ENCODE measurements around the gene UAP1L1. TPM values are rescaled to one million over a fixed set of nuclear protein-coding genes. Genes with fewer than 3 reads are reported as not detected.

Gene UAP1L1
- total RNA-seq, 1 experiment from 2014 or later: 15.1 TPM

- Histone ChIP-seq H3K4me3 (ENCODE audit: low read length) (no peak overlapping the region), H3K9ac (ENCODE audit: low read length) (no peak overlapping the region), H3K79me2 (ENCODE audit: low read length) (no peaks in the 10 kb centered on the region), H3K9me2 (replicated peaks; ENCODE audit: insufficient read depth, low read length) (no peaks in the 10 kb centered on the region), H2AFZ (ENCODE audit: low read length) (no peak overlapping the region), H3K4me2 (ENCODE audit: low read depth, low read length, poor library complexity, severe bottlenecking) (no peak overlapping the region), H3K27me3 (ENCODE audit: low read length) (no peaks in the 10 kb centered on the region), H3K27ac (ENCODE audit: low read length) (no peak overlapping the region), H3K36me3 (ENCODE audit: insufficient read depth, low read length) (peaks cover 44% of the 10 kb centered on the region), H3K4me1 (ENCODE audit: low read length) (no peaks in the 10 kb centered on the region), H3K9me3 (ENCODE audit: low read length) (peaks cover 3% of the 10 kb centered on the region; the same call in 1 of the 2 replicates), H4K20me1 (ENCODE audit: insufficient read depth, low read depth, low read length) (no peaks in the 10 kb centered on the region)
- no peak for DNase-seq
Measured at GRCh38 chr9:137103206-137103999, 26.1 kb downstream of the UAP1L1 start.

GRCh38 chr9:137105814-137106661 lies 28.7 kb downstream of the UAP1L1 start:
- H3K9me2 ChIP-seq (replicated peaks; ENCODE audit: insufficient read depth, low read length): no peaks in the 10 kb centered on the region
- H3K4me3 ChIP-seq (ENCODE audit: low read length): no peak overlapping the region
- H3K27ac ChIP-seq (ENCODE audit: low read length): no peak overlapping the region
- no peaks in the 10 kb centered on the region for H3K4me1 ChIP-seq (ENCODE audit: low read length)
- peaks cover 30% of the 10 kb centered on the region for H3K36me3 ChIP-seq (ENCODE audit: insufficient read depth, low read length)
- no peak overlapping the region for H3K9ac ChIP-seq (ENCODE audit: low read length)
- H3K4me2 ChIP-seq (ENCODE audit: low read depth, low read length, poor library complexity, severe bottlenecking): no peak overlapping the region
- 0 out of 2 replicates have a peak, but pooled peaks cover 3% of the 10 kb centered on the region for H4K20me1 ChIP-seq (ENCODE audit: insufficient read depth, low read depth, low read length)
- H2AFZ ChIP-seq (ENCODE audit: low read length): no peak overlapping the region
- no peaks in the 10 kb centered on the region for H3K27me3 ChIP-seq (ENCODE audit: low read length)
- no peak for DNase-seq
- peaks cover 3% of the 10 kb centered on the region; the same call in 1 of the 2 replicates for H3K9me3 ChIP-seq (ENCODE audit: low read length)
- no peaks in the 10 kb centered on the region for H3K79me2 ChIP-seq (ENCODE audit: low read length)

- Histone ChIP-seq H3K9me2 (replicated peaks; ENCODE audit: insufficient read depth, low read length) (no peaks in the 10 kb centered on the region), H3K27ac (ENCODE audit: low read length) (no peak overlapping the region), H3K4me3 (ENCODE audit: low read length) (no peak overlapping the region), H2AFZ (ENCODE audit: low read length) (no peak overlapping the region), H3K9ac (ENCODE audit: low read length) (no peak overlapping the region), H3K79me2 (ENCODE audit: low read length) (no peaks in the 10 kb centered on the region), H4K20me1 (ENCODE audit: insufficient read depth, low read depth, low read length) (0 out of 2 replicates have a peak, but pooled peaks cover 3% of the 10 kb centered on the region), H3K9me3 (ENCODE audit: low read length) (peaks cover 3% of the 10 kb centered on the region; the same call in 1 of the 2 replicates), H3K4me2 (ENCODE audit: low read depth, low read length, poor library complexity, severe bottlenecking) (no peak overlapping the region), H3K4me1 (ENCODE audit: low read length) (no peaks in the 10 kb centered on the region), H3K27me3 (ENCODE audit: low read length) (no peaks in the 10 kb centered on the region), H3K36me3 (ENCODE audit: insufficient read depth, low read length) (peaks cover 23% of the 10 kb centered on the region)
- DNase-seq: no peak
Measured at GRCh38 chr9:137106662-137107250, 29.4 kb downstream of the UAP1L1 start.

- Histone ChIP-seq H4K20me1 (ENCODE audit: insufficient read depth, low read depth, low read length) (0 out of 2 replicates have a peak, but pooled peaks cover 3% of the 10 kb centered on the region), H3K9me3 (ENCODE audit: low read length) (no peaks in the 10 kb centered on the region; the same call in 1 of the 2 replicates), H3K27me3 (ENCODE audit: low read length) (no peaks in the 10 kb centered on the region), H2AFZ (ENCODE audit: low read length) (no peak overlapping the region), H3K36me3 (ENCODE audit: insufficient read depth, low read length) (peaks cover 16% of the 10 kb centered on the region), H3K9me2 (replicated peaks; ENCODE audit: insufficient read depth, low read length) (no peaks in the 10 kb centered on the region), H3K4me2 (ENCODE audit: low read depth, low read length, poor library complexity, severe bottlenecking) (no peak overlapping the region), H3K27ac (ENCODE audit: low read length) (no peak overlapping the region), H3K9ac (ENCODE audit: low read length) (no peak overlapping the region), H3K79me2 (ENCODE audit: low read length) (no peaks in the 10 kb centered on the region), H3K4me1 (ENCODE audit: low read length) (no peaks in the 10 kb centered on the region), H3K4me3 (ENCODE audit: low read length) (no peak overlapping the region)
- peak; percentile 40 for DNase-seq
Measured at GRCh38 chr9:137107312-137107921, 30.1 kb downstream of the UAP1L1 start.

- Histone ChIP-seq H3K79me2 (ENCODE audit: low read length) (no peaks in the 10 kb centered on the region), H3K36me3 (ENCODE audit: insufficient read depth, low read length) (peaks cover 10% of the 10 kb centered on the region), H3K4me1 (ENCODE audit: low read length) (peaks cover under 1% of the 10 kb centered on the region), H3K9me3 (ENCODE audit: low read length) (no peaks in the 10 kb centered on the region; the same call in 1 of the 2 replicates), H3K27ac (ENCODE audit: low read length) (no peak overlapping the region), H4K20me1 (ENCODE audit: insufficient read depth, low read depth, low read length) (0 out of 2 replicates have a peak, but pooled peaks cover 3% of the 10 kb centered on the region), H3K27me3 (ENCODE audit: low read length) (no peaks in the 10 kb centered on the region), H3K9ac (ENCODE audit: low read length) (no peak overlapping the region), H2AFZ (ENCODE audit: low read length) (no peak overlapping the region), H3K4me2 (ENCODE audit: low read depth, low read length, poor library complexity, severe bottlenecking) (no peak overlapping the region), H3K9me2 (replicated peaks; ENCODE audit: insufficient read depth, low read length) (no peaks in the 10 kb centered on the region), H3K4me3 (ENCODE audit: low read length) (no peak overlapping the region)
- no peak for DNase-seq
Measured at GRCh38 chr9:137107982-137108381, 30.7 kb downstream of the UAP1L1 start.

GRCh38 chr9:137108608-137109249 lies 31.4 kb downstream of the UAP1L1 start:
- Histone ChIP-seq H3K9me3 (ENCODE audit: low read length) (no peaks in the 10 kb centered on the region), H3K79me2 (ENCODE audit: low read length) (peaks cover 5% of the 10 kb centered on the region; the same call in 1 of the 2 replicates), H3K9ac (ENCODE audit: low read length) (no peak overlapping the region), H4K20me1 (ENCODE audit: insufficient read depth, low read depth, low read length) (0 out of 2 replicates have a peak, but pooled peaks cover 3% of the 10 kb centered on the region), H3K27me3 (ENCODE audit: low read length) (no peaks in the 10 kb centered on the region), H3K4me2 (ENCODE audit: low read depth, low read length, poor library complexity, severe bottlenecking) (no peak overlapping the region), H3K27ac (ENCODE audit: low read length) (no peak overlapping the region), H3K9me2 (replicated peaks; ENCODE audit: insufficient read depth, low read length) (no peaks in the 10 kb centered on the region), H3K4me1 (ENCODE audit: low read length) (peaks cover 7% of the 10 kb centered on the region), H3K4me3 (ENCODE audit: low read length) (no peak overlapping the region), H3K36me3 (ENCODE audit: insufficient read depth, low read length) (peaks cover 3% of the 10 kb centered on the region), H2AFZ (ENCODE audit: low read length) (no peak overlapping the region)
- DNase-seq: no peak

- 0 out of 2 replicates have a peak, but pooled peaks cover 3% of the 10 kb centered on the region for H4K20me1 ChIP-seq (ENCODE audit: insufficient read depth, low read depth, low read length)
Measured at GRCh38 chr9:137109250-137110146, 32.2 kb downstream of the UAP1L1 start.

More at GRCh38 chr9:137109250-137110146, 32.2 kb downstream of the UAP1L1 start:
- H2AFZ ChIP-seq (ENCODE audit: low read length): no peak overlapping the region
- no peaks in the 10 kb centered on the region for H3K9me2 ChIP-seq (replicated peaks; ENCODE audit: insufficient read depth, low read length)
- H3K79me2 ChIP-seq (ENCODE audit: low read length): peaks cover 5% of the 10 kb centered on the region; the same call in 1 of the 2 replicates
- H3K4me2 ChIP-seq (ENCODE audit: low read depth, low read length, poor library complexity, severe bottlenecking): no peak overlapping the region
- no peak for DNase-seq
- no peak overlapping the region for H3K9ac ChIP-seq (ENCODE audit: low read length)
- peaks cover 11% of the 10 kb centered on the region for H3K4me1 ChIP-seq (ENCODE audit: low read length)
- H3K27ac ChIP-seq (ENCODE audit: low read length): no peak overlapping the region
- H3K27me3 ChIP-seq (ENCODE audit: low read length): no peaks in the 10 kb centered on the region
- no peaks in the 10 kb centered on the region for H3K9me3 ChIP-seq (ENCODE audit: low read length)
- H3K4me3 ChIP-seq (ENCODE audit: low read length): no peak overlapping the region
- H3K36me3 ChIP-seq (ENCODE audit: insufficient read depth, low read length): no peaks in the 10 kb centered on the region
